Eye (tissue), 1 donor: ENCODE measurements around the gene GALK2.
A peak's percentile ranks its signal among the peaks of the same experiment; 100 is the strongest.
"Not testable (repeated sequence)": the region's sequence is repeated elsewhere in the genome, so short reads cannot be mapped to it uniquely, and the experiment has no call there.

Source experiments
- DNase-seq: peaks from one replicate; pipeline ENCODE4 v3.0.0-alpha.2; 2015

Gene GALK2

GRCh38 chr15:49225572-49226281 lies 55.7 kb downstream of the GALK2 start:
- DNase-seq: no peak

DNA sequence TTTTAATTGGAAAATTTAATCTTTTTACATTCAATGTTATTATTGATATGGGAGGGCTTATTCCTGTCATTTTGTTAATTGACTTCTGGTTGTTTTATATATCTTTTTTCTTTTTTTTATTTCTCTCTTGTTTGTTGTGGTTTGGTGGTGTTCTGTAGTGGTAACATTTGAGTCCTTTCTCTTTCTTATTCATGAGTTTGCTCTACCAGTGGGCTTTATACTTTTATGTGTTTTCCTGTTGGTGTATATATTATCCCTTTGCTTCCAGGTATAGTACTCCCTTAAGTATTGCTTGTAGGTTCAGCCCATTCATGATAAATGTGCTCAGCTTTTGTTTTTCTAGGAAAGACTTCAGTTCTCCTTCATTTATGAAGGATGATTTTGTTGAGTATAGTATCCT lies 57.6 kb downstream of the GALK2 start:
- no peak for DNase-seq

DNA sequence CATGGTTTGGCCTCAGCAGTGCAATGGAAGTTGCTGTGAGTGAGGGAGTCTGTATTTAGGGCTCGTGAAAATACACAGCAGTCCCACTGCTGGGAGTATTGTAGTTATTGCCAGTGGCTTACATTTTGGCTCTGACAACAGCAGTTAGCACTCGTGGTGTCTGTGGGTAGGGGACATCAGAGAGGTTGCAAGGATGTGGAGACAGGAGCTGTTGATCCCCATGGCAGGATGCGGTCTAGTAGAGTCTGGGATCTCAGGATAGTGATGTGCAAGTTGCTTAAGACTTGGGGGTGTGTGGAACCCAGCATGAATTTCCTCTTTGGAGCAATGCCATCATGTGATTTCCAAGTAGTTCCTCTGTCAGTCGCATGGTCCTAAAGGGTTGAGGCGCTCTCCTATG lies 59.9 kb downstream of the GALK2 start:
- no peak for DNase-seq

DNA sequence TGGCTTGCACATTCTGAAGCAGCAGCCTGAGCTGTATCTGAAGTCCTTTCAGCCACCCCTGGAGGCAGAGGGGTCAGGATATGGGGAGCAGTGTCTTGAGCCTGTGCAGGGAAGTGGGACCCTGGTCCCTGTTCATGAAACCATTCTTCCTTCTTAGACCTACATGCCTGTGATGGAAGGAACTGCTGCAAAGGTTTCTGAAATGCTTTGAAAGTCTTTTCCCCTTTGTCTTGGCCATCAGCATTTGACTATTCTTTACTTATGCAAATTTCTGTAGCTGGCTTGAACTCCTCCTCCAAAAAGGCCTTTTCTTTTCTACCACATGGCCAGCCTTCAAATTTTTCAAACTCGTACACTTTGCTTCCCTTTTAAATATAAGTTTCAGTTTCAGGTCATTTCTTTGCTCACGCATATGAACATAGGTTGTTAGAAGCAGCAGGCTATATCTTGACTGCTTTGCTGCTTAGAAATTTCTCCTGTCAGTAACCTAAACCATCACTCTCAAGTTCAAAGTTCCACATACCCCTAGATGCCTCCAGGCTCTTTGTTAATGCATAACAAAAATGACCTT lies 62.3 kb downstream of the GALK2 start:
- no peak for DNase-seq

- peak; percentile 89 for DNase-seq
Observed at GRCh38 chr15:49235446-49236124, 65.5 kb downstream of the GALK2 start.

DNA sequence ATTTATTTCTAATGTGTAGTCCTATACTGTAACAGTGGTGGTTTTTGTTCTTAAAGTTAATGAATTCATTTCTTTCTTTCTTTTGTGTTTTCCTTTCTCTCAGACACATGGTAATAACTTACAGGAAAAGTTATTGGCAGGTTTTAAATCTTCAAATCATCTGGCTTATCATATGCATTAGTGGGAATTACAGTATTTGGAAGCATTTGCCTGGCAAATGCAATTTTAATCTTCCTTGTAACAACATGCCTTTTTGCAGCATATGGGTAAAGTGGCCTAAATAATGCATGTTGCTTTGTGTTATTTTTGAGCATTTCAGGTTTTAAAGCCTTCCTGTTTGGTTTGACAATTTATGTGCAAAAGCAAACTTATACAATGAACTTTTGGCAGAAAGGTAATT lies 66.8 kb downstream of the GALK2 start:
- DNase-seq: no peak

DNA sequence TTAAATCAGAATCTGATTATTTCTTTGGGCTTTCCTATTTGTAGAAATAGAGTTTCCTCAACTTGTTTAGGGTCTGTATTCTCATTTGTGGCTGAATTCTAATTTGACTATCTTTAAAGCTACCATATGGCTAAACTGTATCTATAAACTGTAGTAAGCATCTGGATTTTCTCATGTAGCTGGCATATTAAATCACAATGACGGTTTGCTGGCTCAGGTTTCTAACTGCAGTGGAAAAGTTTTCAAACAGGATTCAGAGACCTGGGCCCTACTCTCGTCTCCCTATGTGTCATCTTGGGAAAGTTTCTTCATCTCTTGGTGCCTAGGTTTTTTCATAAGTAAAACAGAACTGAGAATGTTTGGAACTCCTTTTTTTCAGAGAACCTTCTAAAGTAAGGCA lies 68.3 kb downstream of the GALK2 start:
- peak; percentile 33 for DNase-seq

DNA sequence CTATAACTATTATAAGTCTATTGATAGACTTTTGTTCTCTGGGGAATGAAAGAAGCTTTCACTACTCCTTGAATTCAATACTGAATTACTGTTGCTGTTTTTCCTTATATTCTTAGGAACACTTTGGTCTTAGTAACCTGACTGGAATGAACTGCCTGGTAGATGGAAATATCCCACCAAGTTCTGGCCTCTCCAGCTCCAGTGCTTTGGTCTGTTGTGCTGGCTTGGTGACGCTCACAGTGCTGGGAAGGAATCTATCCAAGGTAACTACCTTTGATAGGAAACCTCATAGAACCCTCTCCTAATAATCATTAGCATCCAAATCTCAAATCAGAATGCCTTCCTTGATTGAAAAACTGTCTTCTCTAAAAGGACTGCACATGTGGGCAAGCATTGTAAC lies 69.1 kb downstream of the GALK2 start:
- no peak for DNase-seq

DNA sequence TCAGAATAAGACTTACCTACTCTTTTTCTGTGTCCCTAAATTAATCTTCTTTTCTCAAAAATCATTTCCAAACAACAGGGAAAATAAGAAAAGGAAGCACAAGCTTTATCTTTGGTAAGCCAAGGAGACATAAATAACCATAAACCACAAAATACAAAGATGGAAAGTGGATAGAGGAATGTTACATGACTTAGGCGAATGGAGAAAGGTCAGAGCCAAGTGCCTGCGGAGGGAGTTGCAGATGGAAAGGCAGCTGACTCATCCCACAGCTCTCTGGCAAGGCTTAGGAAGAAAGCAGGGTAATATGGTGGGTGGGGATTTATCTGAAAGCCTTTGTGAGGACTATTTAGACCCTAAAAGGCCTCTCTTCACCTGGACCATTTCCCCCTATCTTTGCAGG lies 72.8 kb downstream of the GALK2 start:
- no peak for DNase-seq

DNA sequence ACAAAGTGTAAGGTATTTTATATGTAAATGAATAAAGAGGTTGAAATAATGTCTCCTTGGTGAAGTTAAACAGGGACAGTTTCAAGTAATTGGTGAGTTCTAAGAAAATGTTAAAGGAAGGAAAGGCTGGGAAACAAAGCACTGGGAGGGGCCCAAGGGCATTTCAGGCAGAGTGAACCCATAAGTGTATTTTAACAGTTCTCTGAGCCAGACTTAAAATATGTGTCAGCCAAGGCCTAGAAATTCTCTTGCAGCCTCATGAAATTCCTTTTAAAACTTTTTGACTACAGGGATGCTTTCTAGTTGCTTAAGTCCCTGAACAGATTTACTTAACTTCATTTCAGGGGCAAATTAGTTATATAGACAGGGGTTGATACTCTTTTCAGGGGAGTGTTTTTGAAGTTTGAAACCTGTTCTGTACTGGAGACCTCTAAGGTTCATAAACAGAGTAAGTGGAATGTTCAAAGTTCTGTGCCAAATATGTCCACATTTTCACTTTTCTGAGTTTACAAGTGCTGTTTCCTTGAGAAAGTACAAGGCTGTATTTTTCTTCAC lies 77.6 kb downstream of the GALK2 start:
- DNase-seq: no peak

DNA sequence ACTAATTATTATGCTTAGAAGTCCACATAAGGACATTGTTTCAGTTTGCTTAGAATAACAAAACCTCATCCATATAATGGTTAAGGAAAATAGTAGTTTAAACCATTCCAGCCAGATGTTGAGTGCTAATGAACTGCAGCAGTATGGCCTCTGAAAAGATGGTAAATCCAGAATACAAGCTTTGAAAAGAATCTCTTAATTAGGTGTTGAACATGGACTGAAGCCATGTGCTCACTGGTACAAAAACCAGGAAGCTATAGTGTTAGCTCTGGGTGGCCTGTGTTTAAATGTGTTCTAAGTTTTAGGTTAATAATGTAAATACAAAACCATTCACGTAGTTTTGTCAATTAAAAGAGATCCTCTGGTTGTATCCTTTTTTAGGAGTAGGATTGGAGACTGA lies 78.2 kb downstream of the GALK2 start:
- DNase-seq: no peak

DNA sequence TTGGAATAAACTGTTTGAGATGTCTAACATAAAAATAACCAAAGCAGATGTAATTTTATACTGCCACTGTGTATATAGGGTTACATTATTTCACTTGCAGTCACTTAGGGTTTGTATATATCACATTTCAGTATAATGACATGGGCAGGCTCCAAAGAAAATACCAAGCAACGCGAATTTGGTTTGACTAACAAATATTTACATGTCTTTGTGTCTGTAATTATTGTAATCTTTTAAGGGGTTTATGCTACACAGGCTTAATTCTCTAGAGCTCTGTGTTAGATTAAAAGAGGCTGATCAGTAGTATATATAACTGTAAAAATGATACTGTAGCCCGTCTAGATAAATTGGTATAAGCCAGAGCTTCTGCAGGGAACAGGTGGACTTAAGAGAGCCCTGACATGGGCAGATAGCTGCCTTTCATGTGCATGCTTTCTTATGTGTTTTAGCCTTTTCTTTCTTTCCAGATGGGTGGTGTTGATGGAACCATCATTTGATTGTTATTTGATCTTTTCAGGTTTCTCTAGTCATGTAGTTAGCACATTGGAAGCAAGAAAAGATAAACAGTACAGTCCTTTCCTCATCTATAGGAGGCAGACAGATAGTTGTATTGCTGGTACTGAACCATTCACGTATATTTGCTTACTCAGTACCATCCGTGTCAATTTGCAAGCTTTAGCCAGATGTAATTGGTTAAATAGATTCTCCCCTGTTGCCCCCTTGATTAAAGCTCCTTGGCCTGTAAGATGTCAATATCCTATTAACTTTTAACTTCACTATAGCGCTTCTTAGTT lies 86.1 kb downstream of the GALK2 start:
- no peak for DNase-seq

DNA sequence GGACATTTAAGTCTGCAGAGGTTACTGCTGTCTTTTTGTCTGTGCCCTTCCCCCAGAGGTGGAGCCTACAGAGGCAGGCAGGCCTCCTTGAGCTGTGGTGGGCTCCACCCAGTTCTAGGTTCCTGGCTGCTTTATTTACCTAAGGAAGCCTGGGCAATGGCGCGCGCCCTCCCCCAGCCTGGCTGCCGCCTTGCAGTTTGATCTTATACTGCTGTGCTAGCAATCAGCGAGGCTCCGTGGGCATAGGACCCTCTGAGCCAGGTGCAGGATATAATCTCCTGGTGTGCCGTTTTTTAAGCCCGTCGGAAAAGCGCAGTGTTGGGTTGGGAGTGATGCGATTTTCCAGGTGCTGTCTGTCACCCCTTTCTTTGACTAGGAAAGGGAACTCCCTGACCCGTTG lies 95.1 kb downstream of the GALK2 start:
- DNase-seq: not testable (repeated sequence)

GRCh38 chr15:49265911-49266310 lies 95.9 kb downstream of the GALK2 start:
- DNase-seq: no peak

- peak; percentile 24 for DNase-seq
Observed at GRCh38 chr15:49270541-49271421, 100.7 kb downstream of the GALK2 start.

DNA sequence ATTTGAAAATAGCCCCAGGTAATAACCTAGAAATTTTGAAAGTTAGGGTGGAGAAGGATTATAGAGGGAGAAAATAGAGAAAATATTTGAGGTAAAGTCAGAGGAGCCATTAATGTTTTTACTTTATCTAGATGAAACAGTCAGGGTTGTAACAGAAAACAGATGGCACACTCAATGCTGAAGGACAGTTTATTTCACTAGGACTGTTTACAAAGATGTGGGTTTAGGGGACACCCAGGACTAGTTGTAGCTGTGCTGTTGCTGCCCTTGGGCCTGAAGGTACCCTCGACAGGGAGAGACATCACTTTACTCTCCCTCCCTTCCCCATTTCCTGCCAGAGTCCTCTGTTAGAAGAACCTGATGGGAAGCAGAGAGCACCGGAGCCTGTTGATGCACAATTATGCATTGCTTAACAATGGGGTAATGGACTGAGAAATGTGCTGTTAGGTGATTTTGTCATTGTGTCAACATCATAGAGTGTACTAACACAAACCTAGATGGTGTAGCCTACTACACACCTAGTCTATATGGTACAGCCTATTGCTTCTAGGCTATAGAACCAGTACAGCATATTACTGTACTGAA lies 103.8 kb downstream of the GALK2 start:
- no peak for DNase-seq

- no peak for DNase-seq
Observed at GRCh38 chr15:49278751-49279150, 108.7 kb downstream of the GALK2 start.

DNA sequence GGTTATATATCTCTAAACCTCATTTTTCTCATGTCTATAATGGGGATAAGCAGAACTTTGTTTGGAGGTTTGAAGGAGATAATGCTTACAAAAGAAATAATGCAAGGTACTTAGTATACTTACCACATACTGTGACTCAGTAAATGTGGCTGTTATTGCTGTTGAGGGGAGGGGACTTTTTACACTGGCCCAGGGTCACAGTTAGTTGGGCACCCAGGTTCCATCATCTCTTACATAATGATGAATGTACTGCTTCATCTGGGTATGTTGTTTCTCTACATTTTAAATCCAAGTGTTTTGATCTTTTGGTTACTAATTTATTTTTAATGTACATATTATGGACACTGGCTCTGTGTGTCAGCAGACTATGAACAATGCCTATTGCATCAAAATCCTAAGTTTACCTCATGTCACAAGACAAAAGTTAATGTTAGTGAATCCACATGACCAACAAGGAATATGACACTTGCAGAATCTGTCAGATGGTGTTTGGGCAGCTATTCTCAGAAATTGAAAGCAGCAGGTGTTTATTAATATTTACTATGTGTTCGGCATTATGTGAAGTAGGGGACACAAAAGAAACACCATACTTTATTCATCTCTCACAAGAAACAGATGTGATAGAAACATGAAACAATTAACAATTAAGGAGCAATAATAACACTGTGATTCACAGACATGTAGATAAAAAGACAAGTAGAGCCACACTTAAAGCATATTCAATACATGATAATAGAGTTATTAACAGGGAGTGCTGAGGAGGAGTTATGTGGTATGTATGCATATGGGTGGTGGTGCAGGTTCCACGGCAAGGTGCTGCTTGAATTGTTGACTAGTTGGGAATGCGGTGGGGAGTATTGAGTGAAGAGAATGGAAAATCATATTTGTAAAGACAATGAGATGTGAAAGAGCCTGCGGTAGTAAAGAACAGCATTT lies 109.7 kb downstream of the GALK2 start:
- DNase-seq: no peak

DNA sequence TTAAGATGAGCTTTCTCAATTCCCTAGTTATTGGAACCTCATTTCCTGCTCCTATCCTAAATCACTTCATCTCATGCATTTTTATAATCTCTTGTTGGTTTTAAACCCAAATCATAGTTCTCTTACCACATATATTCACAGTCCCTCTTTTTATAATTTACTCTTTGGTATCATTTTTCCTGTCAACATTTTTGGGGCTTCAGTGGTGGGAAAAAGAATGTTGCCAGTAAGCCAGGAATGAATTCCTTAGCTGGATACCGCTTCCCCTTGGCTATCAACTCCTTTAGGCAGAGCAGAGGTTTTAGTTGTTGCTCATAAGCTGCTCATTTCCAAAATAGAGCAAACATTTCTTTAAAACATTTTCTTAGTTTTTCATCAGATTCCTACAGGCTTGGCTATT lies 112.3 kb downstream of the GALK2 start:
- DNase-seq: peak; percentile 16

GRCh38 chr15:49286649-49287404 lies 116.8 kb downstream of the GALK2 start:
- no peak for DNase-seq
